ENCODE measurements around the gene MCFD2. TPM values are rescaled to one million over a fixed set of nuclear protein-coding genes. Genes with fewer than 3 reads are reported as not detected.

MCFD2 gene
- total RNA-seq, 1 experiment from 2014 or later = 84.9 TPM

- intact Hi-C loops (cut with micrococcal nuclease; ENCODE audit: unreplicated experiment) = loop anchor here (5.0 kb wide), 1 partner anchor 233 kb away; no protein-coding TSS in a partner anchor
- CTCF ChIA-PET = interaction anchor here (0.5 kb wide), 2 partner anchors 98 to 312 kb away, joined by 3 to 5 read pairs; no protein-coding TSS in a partner anchor
Observed at GRCh38 chr2:46885376-46885775, 30.2 kb downstream of the MCFD2 start.

GRCh38 chr2:46879511-46879910 is 36.1 kb downstream of the MCFD2 start:
- no peak for DNase-seq (ENCODE audit: low read depth, low spot score)
- POLR2A ChIA-PET = interaction anchor here (0.6 kb wide), 1 partner anchor 521 kb away, joined by 5 read pairs; no protein-coding TSS in a partner anchor
- intact Hi-C loops (cut with micrococcal nuclease; ENCODE audit: unreplicated experiment) (no loop called here), in situ Hi-C loops (cut with HindIII; ENCODE audit: low pct_unique_long_range_greater_than_20kb, low sequenced_read_pairs) (no loop called here)
- ATAC-seq = no peak
- peaks cover 23% of the 10 kb centered on the region for H3K4me1 ChIP-seq (ENCODE audit: control insufficient read depth, insufficient read depth, low read length)
- TF ChIP-seq POLR2AphosphoS5 (IDR thresholded peaks at IDR 0.05; ENCODE audit: low read depth, low read length) (no peak), TCF7L2 (IDR thresholded peaks at IDR 0.05; ENCODE audit: low read depth, low read length) (no peak), REST (IDR thresholded peaks at IDR 0.05; ENCODE audit: insufficient read depth in 1 of 2, low read depth in 2 of 2, low read length in 1 of 2) (no peak), CTCF (IDR thresholded peaks at IDR 0.05) (no peak), SIN3A (IDR thresholded peaks at IDR 0.05; ENCODE audit: borderline replicate concordance, insufficient read depth, low read depth, low read length) (no peak)
- H3K4me3 ChIP-seq (ENCODE audit: low read depth in 2 of 2, low read length in 2 of 2) = no peak overlapping the region
- CTCF ChIA-PET = no interaction called here
- BruUV-seq (replicated peaks) = no TSS peak
- H3K36me3 ChIP-seq (ENCODE audit: control insufficient read depth, insufficient read depth, low read length) = no peaks in the 10 kb centered on the region
- no peak overlapping the region for H3K27ac ChIP-seq (ENCODE audit: low read length)
- H3K9me3 ChIP-seq (ENCODE audit: control insufficient read depth, insufficient read depth, low read depth, low read length) = no peaks in the 10 kb centered on the region
- no peaks in the 10 kb centered on the region for H3K27me3 ChIP-seq (ENCODE audit: control insufficient read depth, insufficient read depth, low read length)

More at GRCh38 chr2:46885376-46885775, 30.2 kb downstream of the MCFD2 start:
- Histone ChIP-seq H3K27me3 (ENCODE audit: control insufficient read depth, insufficient read depth, low read length) (no peaks in the 10 kb centered on the region), H3K36me3 (ENCODE audit: control insufficient read depth, insufficient read depth, low read length) (no peaks in the 10 kb centered on the region), H3K27ac (ENCODE audit: low read length) (no peak overlapping the region), H3K9me3 (ENCODE audit: control insufficient read depth, insufficient read depth, low read depth, low read length) (no peaks in the 10 kb centered on the region), H3K4me3 (ENCODE audit: low read depth in 2 of 2, low read length in 2 of 2) (no peak overlapping the region), H3K4me1 (ENCODE audit: control insufficient read depth, insufficient read depth, low read length) (peaks cover 15% of the 10 kb centered on the region)
- in situ Hi-C loops (cut with HindIII; ENCODE audit: low pct_unique_long_range_greater_than_20kb, low sequenced_read_pairs) = no loop called here
- POLR2A ChIA-PET = no interaction called here
- ATAC-seq (no peak), DNase-seq (ENCODE audit: low read depth, low spot score) (no peak)
- TF ChIP-seq SIN3A (IDR thresholded peaks at IDR 0.05; ENCODE audit: borderline replicate concordance, insufficient read depth, low read depth, low read length) (no peak), CTCF (IDR thresholded peaks at IDR 0.05) (no peak), REST (IDR thresholded peaks at IDR 0.05; ENCODE audit: insufficient read depth in 1 of 2, low read depth in 2 of 2, low read length in 1 of 2) (no peak), TCF7L2 (IDR thresholded peaks at IDR 0.05; ENCODE audit: low read depth, low read length) (no peak), POLR2AphosphoS5 (IDR thresholded peaks at IDR 0.05; ENCODE audit: low read depth, low read length) (no peak)
- no TSS peak for BruUV-seq (replicated peaks)
